HEK293 (cell line): Measurements from ENCODE around the gene CRMP1.

Experiments used
- CTCF ChIP-seq: fragments of 450-650 bp; formaldehyde crosslinking; IDR thresholded peaks from 2 replicates; pipeline ENCODE4 v1.5.1; 2016; ENCODE audit warnings: missing biosample characterization, missing genetic modification characterization
- SP3 ChIP-seq: fragments of 450-650 bp; formaldehyde crosslinking; IDR thresholded peaks from 2 replicates; pipeline ENCODE4 v1.5.1; 2016; ENCODE audit warnings: missing biosample characterization, missing genetic modification characterization
- TCF7L2 ChIP-seq: IDR thresholded peaks from 2 replicates; pipeline ENCODE4 v1.6.1; 2011; ENCODE audit warnings: low read depth, mild to moderate bottlenecking, inconsistent platforms, low read length, moderate library complexity, borderline replicate concordance
- ZBTB49 ChIP-seq: fragments of 450-650 bp; formaldehyde crosslinking; IDR thresholded peaks from 2 replicates; pipeline ENCODE4 v1.5.1; 2016; ENCODE audit warnings: missing biosample characterization, missing genetic modification characterization, low read depth

- no peak for TF ChIP-seq ZBTB49 (tag by site-specific recombination)
- TF ChIP-seq CTCF (tag by site-specific recombination): no peak
- TF ChIP-seq SP3 (tag by site-specific recombination): no peak
- TF ChIP-seq TCF7L2: no peak
Measured at GRCh38 chr4:5899396-5899795, 6.5 kb upstream of the CRMP1 start.
